ENCODE measurements around the gene PVALB. TPM values are rescaled to one million over a fixed set of nuclear protein-coding genes. Genes with fewer than 3 reads are reported as not detected.

The PVALB gene
- total RNA-seq, 1 experiment from 2014 or later = not detected

- no peak overlapping the region for H3K4me2 ChIP-seq (ENCODE audit: low read length)
- H3K27me3 ChIP-seq (ENCODE audit: insufficient read depth, low read length) = no peaks in the 10 kb centered on the region
- ChIA-PET CTCF (no interaction called here), POLR2A (no interaction called here), RAD21 (ENCODE audit: low non-redundant PET in 1 of 2, low total read pairs in 2 of 2, uncharacterized antibody in 2 of 2, unreplicated experiment in 2 of 2) (no interaction called here)
- H3K9me2 ChIP-seq (ENCODE audit: insufficient read depth) = no peaks in the 10 kb centered on the region
- no peak overlapping the region for H3K9ac ChIP-seq (ENCODE audit: low read length)
- intact Hi-C loops (cut with micrococcal nuclease) = no loop called here
- no peaks in the 10 kb centered on the region; a peak in 1 of 4 replicates for H3K36me3 ChIP-seq (ENCODE audit: control insufficient read depth in 1 of 2, insufficient read depth in 2 of 2, low read length in 2 of 2)
- H3K4me1 ChIP-seq (ENCODE audit: control insufficient read depth in 1 of 2, insufficient read depth in 2 of 2, low read length in 2 of 2) = peaks cover 0 to 12% of the 10 kb centered on the region in 2 experiments; a peak in 3 of 4 replicates
- H3K79me2 ChIP-seq (ENCODE audit: insufficient read depth, low read length) = no peaks in the 10 kb centered on the region
- TF ChIP-seq POLR2A (IDR thresholded peaks at IDR 0.05; ENCODE audit: borderline replicate concordance, extremely low read depth, insufficient read depth, insufficient read length) (no peak), YY1 (IDR thresholded peaks at IDR 0.05; ENCODE audit: extremely low read depth, insufficient replicate concordance, low read depth, low read length) (no peak), REST (IDR thresholded peaks at IDR 0.05; ENCODE audit: low read depth) (no peak), FOSL1 (IDR thresholded peaks at IDR 0.05; ENCODE audit: low read depth) (no peak), CEBPB (IDR thresholded peaks at IDR 0.05; ENCODE audit: low read depth) (no peak), TCF7L2 (IDR thresholded peaks at IDR 0.05; ENCODE audit: borderline replicate concordance, extremely low read depth, insufficient read depth, insufficient read length) (no peak), CBX3 (IDR thresholded peaks at IDR 0.05; ENCODE audit: low read depth) (no peak), JUND (IDR thresholded peaks at IDR 0.05) (no peak), SIN3A (IDR thresholded peaks at IDR 0.05; ENCODE audit: low read depth) (no peak), ZFX (IDR thresholded peaks at IDR 0.05) (no peak), ELF1 (IDR thresholded peaks at IDR 0.05; ENCODE audit: borderline replicate concordance, low read depth) (no peak), EZH2phosphoT487 (IDR thresholded peaks at IDR 0.05; ENCODE audit: borderline replicate concordance) (no peak), EGR1 (IDR thresholded peaks at IDR 0.05; ENCODE audit: low read depth) (no peak), MAX (IDR thresholded peaks at IDR 0.05) (no peak), RAD21 (IDR thresholded peaks at IDR 0.05; ENCODE audit: low read depth) (no peak), SP1 (IDR thresholded peaks at IDR 0.05; ENCODE audit: low read depth) (no peak), EZH2 (IDR thresholded peaks at IDR 0.05) (no peak), POLR2AphosphoS5 (IDR thresholded peaks at IDR 0.05; ENCODE audit: low read depth, low read length) (no peak)
- TF ChIP-seq, protein P1, sequence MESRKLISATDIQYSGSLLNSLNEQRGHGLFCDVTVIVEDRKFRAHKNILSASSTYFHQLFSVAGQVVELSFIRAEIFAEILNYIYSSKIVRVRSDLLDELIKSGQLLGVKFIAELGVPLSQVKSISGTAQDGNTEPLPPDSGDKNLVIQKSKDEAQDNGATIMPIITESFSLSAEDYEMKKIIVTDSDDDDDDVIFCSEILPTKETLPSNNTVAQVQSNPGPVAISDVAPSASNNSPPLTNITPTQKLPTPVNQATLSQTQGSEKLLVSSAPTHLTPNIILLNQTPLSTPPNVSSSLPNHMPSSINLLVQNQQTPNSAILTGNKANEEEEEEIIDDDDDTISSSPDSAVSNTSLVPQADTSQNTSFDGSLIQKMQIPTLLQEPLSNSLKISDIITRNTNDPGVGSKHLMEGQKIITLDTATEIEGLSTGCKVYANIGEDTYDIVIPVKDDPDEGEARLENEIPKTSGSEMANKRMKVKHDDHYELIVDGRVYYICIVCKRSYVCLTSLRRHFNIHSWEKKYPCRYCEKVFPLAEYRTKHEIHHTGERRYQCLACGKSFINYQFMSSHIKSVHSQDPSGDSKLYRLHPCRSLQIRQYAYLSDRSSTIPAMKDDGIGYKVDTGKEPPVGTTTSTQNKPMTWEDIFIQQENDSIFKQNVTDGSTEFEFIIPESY (IDR thresholded peaks at IDR 0.05; ENCODE audit: extremely low read depth, insufficient replicate concordance, low read length) = no peak
- TF ChIP-seq, protein P2, sequence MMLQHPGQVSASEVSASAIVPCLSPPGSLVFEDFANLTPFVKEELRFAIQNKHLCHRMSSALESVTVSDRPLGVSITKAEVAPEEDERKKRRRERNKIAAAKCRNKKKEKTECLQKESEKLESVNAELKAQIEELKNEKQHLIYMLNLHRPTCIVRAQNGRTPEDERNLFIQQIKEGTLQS (IDR thresholded peaks at IDR 0.05) = no peak
- no peak overlapping the region for H2AFZ ChIP-seq (ENCODE audit: low read depth, low read length, poor library complexity, severe bottlenecking)
- no peak for DNase-seq (ENCODE audit: low read depth, low spot score)
- no peak overlapping the region for H3K27ac ChIP-seq (ENCODE audit: low read depth, low read length)
- H3K4me3 ChIP-seq (replicated peaks in 1 of 2; ENCODE audit: low read depth in 1 of 2, low read length in 2 of 2) = no peak overlapping the region
- no peaks in the 10 kb centered on the region for H3K9me3 ChIP-seq (ENCODE audit: control insufficient read depth in 1 of 2, insufficient read depth in 1 of 2, low read depth in 1 of 2, low read length in 2 of 2)
- no TSS peak for BruUV-seq (replicated peaks)
- H4K20me1 ChIP-seq (ENCODE audit: insufficient read depth) = no peaks in the 10 kb centered on the region
- no peak for ATAC-seq
Measured at GRCh38 chr22:36770513-36771231, 46.2 kb downstream of the PVALB start.

Data from HCT116 (cell line).